Measurements from ENCODE around the gene ZBTB16. TPM values are rescaled to one million over a fixed set of nuclear protein-coding genes. Genes with fewer than 3 reads are reported as not detected.

The ZBTB16 gene
- total and polyA plus RNA-seq, 2 of the 13 experiments (the other 11 are each of a cell fraction or from before 2014, with no cell fraction given) = not detected

DNA sequence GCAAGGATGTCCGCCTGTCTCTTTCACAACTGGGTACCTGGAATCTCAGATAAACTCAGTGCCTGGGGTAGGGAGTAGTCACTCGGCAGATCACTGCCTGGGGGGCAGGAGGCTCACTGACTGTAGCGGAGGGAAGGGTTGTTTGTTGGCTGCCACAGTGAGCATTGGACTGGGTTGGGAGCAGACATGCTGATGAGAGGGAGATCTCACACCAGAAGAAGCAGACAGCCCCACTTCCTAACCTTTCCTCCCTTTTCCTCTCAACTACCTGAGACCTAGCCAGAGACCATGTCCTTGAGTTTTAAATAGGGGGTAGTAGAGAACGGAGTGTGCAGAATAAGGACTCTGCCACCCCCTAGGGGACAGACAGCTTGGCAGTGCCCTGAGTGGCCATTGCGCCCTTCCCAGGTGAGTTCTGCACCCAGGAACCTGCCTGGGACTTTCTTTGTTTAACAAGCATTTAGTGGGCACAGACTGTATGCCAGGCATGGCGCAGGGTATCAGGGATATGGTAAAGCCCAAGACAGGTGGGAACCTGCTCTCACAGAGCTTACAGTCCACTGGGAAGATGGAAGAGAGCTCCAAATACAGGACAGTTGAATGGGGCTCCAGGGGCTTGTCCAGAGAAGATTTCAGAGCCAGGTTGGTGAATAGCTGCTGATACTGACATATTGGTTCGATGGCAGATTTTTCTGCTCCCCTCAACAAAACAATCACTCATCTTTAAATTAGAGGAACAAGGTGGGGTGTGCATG is 121.0 kb downstream of the ZBTB16 start:
- no peak for FAIRE-seq

More for the DNA sequence above, 121.0 kb downstream of the ZBTB16 start:
- H4K20me1 ChIP-seq (ENCODE audit: insufficient read depth, low read length) = no peaks in the 10 kb centered on the region
- no peaks in the 10 kb centered on the region for H3K79me2 ChIP-seq (ENCODE audit: insufficient read depth, low read length)
- H3K4me3 ChIP-seq (replicated peaks in 1 of 3; ENCODE audit: insufficient read depth in 1 of 3, low read depth in 2 of 3, low read length in 3 of 3) = no peak overlapping the region
- in situ Hi-C loops (cut with HindIII; ENCODE audit: extremely low pct_ligation_motif_present, low pct_unique_long_range_greater_than_20kb) = loop anchor here (5.0 kb wide), 1 partner anchor 143 kb away; no protein-coding TSS in a partner anchor
- H3K4me2 ChIP-seq (ENCODE audit: low read depth, low read length) = no peak overlapping the region
- H3K27ac ChIP-seq (ENCODE audit: extremely low read length, insufficient read depth, low read length) = no peak overlapping the region
- no peaks in the 10 kb centered on the region for H3K36me3 ChIP-seq (replicated peaks in 1 of 2; ENCODE audit: control insufficient read depth in 1 of 2, insufficient read depth in 2 of 2, low read length in 2 of 2)
- WGBS (ENCODE audit: low lambda C conversion rate) = 37% methylated on average over 6 of the region's 7 CpGs
- H3K9ac ChIP-seq (ENCODE audit: insufficient read depth, low read depth, low read length) = no peak overlapping the region
- ChIA-PET POLR2A (no interaction called here), CTCF (ENCODE audit: low intra/inter-chr PET ratio, low total read pairs) (interaction anchor here (1.8 kb wide), 1 partner anchor 145 kb away, joined by 10 read pairs; no protein-coding TSS in a partner anchor)
- no peaks in the 10 kb centered on the region for H3K9me3 ChIP-seq (ENCODE audit: low read length)
- peak; percentile 12 for DNase-seq (ENCODE audit: low spot score)
- TF ChIP-seq CTCF (CRISPR knock-in tag; IDR thresholded peaks at IDR 0.05) (peak; percentile 63), ZNF564 (CRISPR knock-in tag; IDR thresholded peaks at IDR 0.05) (no peak), NFIC (IDR thresholded peaks at IDR 0.05; ENCODE audit: low read length) (no peak), MTA3 (CRISPR knock-in tag; IDR thresholded peaks at IDR 0.05) (no peak), ZNF101 (CRISPR knock-in tag; IDR thresholded peaks at IDR 0.05; ENCODE audit: borderline replicate concordance, low read depth) (no peak), ZNF552 (CRISPR knock-in tag; IDR thresholded peaks at IDR 0.05; ENCODE audit: borderline replicate concordance) (no peak), SMC3 (IDR thresholded peaks at IDR 0.05; ENCODE audit: low read length) (peak; percentile 33; the same call in 1 of the 2 replicates), STAG1 (CRISPR knock-in tag; IDR thresholded peaks at IDR 0.05) (peak; percentile 71)
- no TSS peak for BruUV-seq (replicated peaks)
- ATAC-seq = peak; percentile 86
- intact Hi-C loops (cut with micrococcal nuclease; ENCODE audit: unreplicated experiment) = loop anchor here (1.0 to 10.0 kb wide), 3 partner anchors 84 to 283 kb away; no protein-coding TSS in a partner anchor
- peaks cover 2 to 4% of the 10 kb centered on the region in 2 experiments; a peak in 2 of 5 replicates for H3K27me3 ChIP-seq (ENCODE audit: control insufficient read depth in 1 of 2, insufficient read depth in 2 of 2, low read length in 2 of 2)
- no peak overlapping the region for H2AFZ ChIP-seq (ENCODE audit: low read length)
- no peaks in the 10 kb centered on the region for H3K4me1 ChIP-seq (ENCODE audit: insufficient read depth, low read length)

Data from HepG2 (cell line).